Heart left ventricle (tissue), 16 donors: ENCODE data around the gene KRT85. TPM values are rescaled to one million over a fixed set of nuclear protein-coding genes. Genes with fewer than 3 reads are reported as not detected.

Experiments
- ATAC-seq, 4 donors: fragments of 200-7000 bp; cut with Tn5 transposase; one replicate each; pipeline ENCODE4 v1.9.1; 2020 to 2022; ENCODE audit warnings: moderate library complexity in 4 of 4, mild to moderate bottlenecking in 3 of 4, moderate number of reproducible peaks in 1 of 4
- DNase-seq, 5 donors: peaks; one replicate each; pipeline ENCODE4 v3.0.0-alpha.2; 2020
- H3K27ac ChIP-seq, 12 donors: fragments of 200-600 bp; sonication (generic) in 4 of 12; one replicate each; pipeline versions ENCODE4 v1.5.0 to v1.8.0; 2016 to 2022; ENCODE audit warnings: mild to moderate bottlenecking in 2 of 12
- H3K27me3 ChIP-seq, 9 donors: fragments of 200-600 bp; sonication (generic) in 2 of 9; one replicate each; pipeline versions ENCODE4 v1.5.1 to v1.8.0; 2016 to 2022; ENCODE audit warnings: mild to moderate bottlenecking in 3 of 9
- H3K36me3 ChIP-seq, 9 donors: fragments of 200-600 bp; sonication (generic) in 2 of 9; one replicate each; pipeline versions ENCODE4 v1.5.0 to v1.8.0; 2018 to 2022; ENCODE audit warnings: mild to moderate bottlenecking in 2 of 9
- H3K4me1 ChIP-seq, 12 donors: fragments of 200-600 bp; sonication (generic) in 4 of 12; one replicate each; pipeline versions ENCODE4 v1.5.0 to v1.8.0; 2016 to 2022; ENCODE audit warnings: mild to moderate bottlenecking in 3 of 12
- H3K4me3 ChIP-seq, 12 donors: fragments of 200-600 bp; sonication (generic) in 4 of 12; one replicate each; pipeline versions ENCODE4 v1.5.0 to v1.8.0; 2017 to 2022; ENCODE audit warnings: mild to moderate bottlenecking in 9 of 12, moderate library complexity in 4 of 12
- H3K9me3 ChIP-seq, 12 donors: fragments of 200-600 bp; sonication (generic) in 4 of 12; one replicate each; pipeline versions ENCODE4 v1.5.0 to v1.8.0; 2016 to 2022; ENCODE audit warnings: mild to moderate bottlenecking in 1 of 12
- POLR2A ChIP-seq, 2 donors: fragments of 450-650 bp; IDR thresholded peaks; one replicate each; pipeline ENCODE4 v1.6.1; 2017; ENCODE audit warnings: antibody characterized with exemption in 2 of 2, mild to moderate bottlenecking in 2 of 2, moderate library complexity in 2 of 2
- WGBS, 4 donors: extraction: QIAGEN DNeasy Blood & Tissue Kit in 2 of 4; methylation state at CpG; one replicate each; pipeline versions ENCODE4 v1.1.5 to v1.1.7; 2013 to 2018; 5-methylcytosine and 5-hydroxymethylcytosine counted together
- intact Hi-C, 10 donors: fragments of 100-400 bp; cut with DNase I; formaldehyde crosslinking; loops; one replicate each; pipeline versions ENCODE4 v1.11.1 to v1.14.2; 2022
- polyA plus RNA-seq, 2 donors: library from polyadenylated mRNA; stranded (reverse); fragments of 200-250 nt; gene quantifications; one replicate each; pipeline ENCODE4 v1.2.3, GENCODE V29; 2013
- total RNA-seq, 9 donors: library from RNA; depleted of rRNA in 2 of 9; stranded (reverse); fragments of >200 nt in 2 of 9; fragmentation: NEBNext Ultra II Directional in 3 of 9; extraction: Animal tissue kit (Norgen Biotek cat#: 25700) in 3 of 9; gene quantifications; one replicate each; pipeline versions ENCODE4 v1.1.0 to v1.2.4, GENCODE V29; 2016 to 2023
- TF ChIP-seq, protein P1 (sequence below), 12 donors: fragments of 200-600 bp; sonication (generic) in 4 of 12; IDR thresholded peaks; one replicate each; pipeline versions ENCODE4 v1.5.0 to v1.8.0; 2018 to 2022; ENCODE audit warnings: antibody characterized with exemption in 12 of 12, mild to moderate bottlenecking in 5 of 12
- donor health status: ischemic (EF 13 %, LVEDD 7.1; RV severe dilation, severe dysfunction).
- donor health status: healthy with polysubstance abuse.
- donor health status: DM: no; HTN: yes; CAD: no.
- donor health status: DM: no; HTN: no; CAD: no.
- donor health status: ischemic (EF 25% LVEDD 6.9; RV normal size, moderate dysfunction).
- donor health status: ischemic (EF 25% LVEDD 5.7; RV mildly dilated, moderate dysfunction).
- donor health status: healthy.
- donor health status: DM: yes; HTN: yes; CAD: no.
- donor health status: ischemic (EF 35%, LVEDD 5.7; RV mildly dilated, moderate dysfunction).
- donor health status: nonischemic (EF 11% LVEDD 7.7; RV severe dilation, severe dysfunction).
- donor health status: DM: yes; HTN: yes; CAD: no.
- donor health status: PGD.
- donor health status: ischemic (EF 29% LVEDD 5.4; RV normal size, mild dysfunction).
- donor health status: nonischemic (EF 23%, LVEDD 6.1; RV moderate dilation, normal function).

Gene KRT85
- total and polyA plus RNA-seq, 11 donors, result not detected

DNA sequence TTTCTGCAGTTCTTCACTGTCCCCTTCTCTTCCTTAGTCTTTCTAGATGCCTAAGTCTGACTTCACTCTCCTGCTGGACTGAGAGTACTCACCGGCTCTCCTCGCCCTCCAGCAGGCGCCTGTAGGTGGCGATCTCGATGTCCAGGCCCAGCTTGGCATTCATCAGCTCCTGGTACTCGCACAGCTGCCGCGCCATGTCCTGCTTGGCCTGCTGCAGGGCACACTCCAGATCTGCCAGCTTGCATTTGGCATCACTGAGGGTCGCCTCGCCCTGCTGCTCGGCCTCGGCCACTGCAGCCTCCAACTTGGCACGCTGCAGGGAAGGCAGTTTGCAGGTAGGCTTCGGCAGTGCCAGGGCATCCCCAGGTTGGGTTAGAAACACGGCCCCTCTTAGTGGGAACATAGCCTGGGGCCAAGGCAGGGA lies 13.0 kb upstream of the KRT85 start:
- intact Hi-C loops, result loop anchor here in 1 of 10 donors (10.0 kb wide), 1 partner anchor 125 kb away; no protein-coding TSS in a partner anchor

DNA sequence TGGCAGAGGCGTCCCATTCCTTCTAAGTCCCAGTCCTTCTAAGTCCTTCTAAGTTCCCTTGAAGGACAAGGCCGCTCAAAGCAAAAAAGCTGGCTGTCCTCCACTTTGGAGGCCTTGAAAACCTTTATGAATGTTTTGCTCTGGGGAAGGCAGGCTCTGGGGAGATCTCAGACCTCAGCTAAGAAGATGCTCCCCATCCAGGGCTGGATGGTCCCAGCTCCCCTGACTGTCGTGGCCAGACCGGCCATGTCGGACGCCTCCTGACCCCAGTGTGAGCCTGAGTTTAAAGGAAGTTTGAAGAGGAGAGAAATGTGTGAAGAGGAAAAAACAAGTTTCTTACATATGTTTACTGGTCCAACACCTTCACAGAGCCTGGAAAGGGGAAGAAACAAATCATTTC lies 12.3 kb upstream of the KRT85 start:
- 85 to 96% (median 94%) methylated on average over 6 of the region's 6 CpGs for WGBS, 4 donors
- Histone ChIP-seq H3K27ac (no peak overlapping the region), H3K27me3 (peaks cover 0 to 20% (median 0%) of the 10 kb centered on the region in 9 donors), H3K4me1 (no peaks in the 10 kb centered on the region), H3K4me3 (no peak overlapping the region), H3K36me3 (no peaks in the 10 kb centered on the region), H3K9me3 (peaks cover 0 to 2% (median 0%) of the 10 kb centered on the region in 12 donors)
- TF ChIP-seq, protein P1, sequence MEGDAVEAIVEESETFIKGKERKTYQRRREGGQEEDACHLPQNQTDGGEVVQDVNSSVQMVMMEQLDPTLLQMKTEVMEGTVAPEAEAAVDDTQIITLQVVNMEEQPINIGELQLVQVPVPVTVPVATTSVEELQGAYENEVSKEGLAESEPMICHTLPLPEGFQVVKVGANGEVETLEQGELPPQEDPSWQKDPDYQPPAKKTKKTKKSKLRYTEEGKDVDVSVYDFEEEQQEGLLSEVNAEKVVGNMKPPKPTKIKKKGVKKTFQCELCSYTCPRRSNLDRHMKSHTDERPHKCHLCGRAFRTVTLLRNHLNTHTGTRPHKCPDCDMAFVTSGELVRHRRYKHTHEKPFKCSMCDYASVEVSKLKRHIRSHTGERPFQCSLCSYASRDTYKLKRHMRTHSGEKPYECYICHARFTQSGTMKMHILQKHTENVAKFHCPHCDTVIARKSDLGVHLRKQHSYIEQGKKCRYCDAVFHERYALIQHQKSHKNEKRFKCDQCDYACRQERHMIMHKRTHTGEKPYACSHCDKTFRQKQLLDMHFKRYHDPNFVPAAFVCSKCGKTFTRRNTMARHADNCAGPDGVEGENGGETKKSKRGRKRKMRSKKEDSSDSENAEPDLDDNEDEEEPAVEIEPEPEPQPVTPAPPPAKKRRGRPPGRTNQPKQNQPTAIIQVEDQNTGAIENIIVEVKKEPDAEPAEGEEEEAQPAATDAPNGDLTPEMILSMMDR (IDR thresholded peaks at IDR 0.05), result no peak
- TF ChIP-seq POLR2A (IDR thresholded peaks at IDR 0.05), result no peak
- ATAC-seq, result no peak
- intact Hi-C loops, result loop anchor here in 8 of 10 donors (5.0 to 10.0 kb wide), 6 partner anchors 128 to 595 kb away; partner anchors contain the start of gene KRT74 (in 2 of the 8)
- no peak for DNase-seq

More for the DNA sequence above, 13.0 kb upstream of the KRT85 start:
- TF ChIP-seq POLR2A (IDR thresholded peaks at IDR 0.05), result no peak
- TF ChIP-seq, protein P1 (IDR thresholded peaks at IDR 0.05), result peak; percentile 7 to 57 (median 32)
- Histone ChIP-seq H3K4me1 (no peaks in the 10 kb centered on the region), H3K4me3 (no peak overlapping the region), H3K27me3 (peaks cover 0 to 20% (median 0%) of the 10 kb centered on the region in 9 donors), H3K27ac (no peak overlapping the region), H3K36me3 (no peaks in the 10 kb centered on the region), H3K9me3 (no peaks in the 10 kb centered on the region)
- peak in 3 of 4 donors; percentile 23 to 51 (median 26) for ATAC-seq
- peak in 1 of 5 donors; percentile 44 for DNase-seq
- 46 to 59% (median 51%) methylated on average over 15 of the region's 15 CpGs for WGBS, 4 donors

DNA sequence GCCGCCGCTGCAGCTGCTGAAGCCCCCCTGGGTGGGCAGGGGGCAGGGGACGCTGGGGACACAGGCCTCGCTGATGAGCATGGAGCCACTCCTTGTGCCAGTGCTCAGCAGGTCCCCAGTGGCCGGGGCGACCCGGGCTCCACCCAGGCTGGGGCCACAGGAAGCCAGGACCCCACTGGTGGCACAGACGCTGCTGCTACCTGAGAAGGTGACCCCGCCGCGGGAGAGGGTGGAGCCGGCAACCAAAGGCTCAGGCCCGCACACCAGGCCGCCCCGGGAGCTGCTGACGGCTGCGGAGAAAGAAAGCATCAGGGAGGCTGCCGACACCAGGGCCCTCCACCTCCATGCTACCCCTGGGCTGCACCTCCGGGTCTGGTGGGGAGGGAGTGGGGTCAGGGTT lies 10.8 kb upstream of the KRT85 start:
- H3K36me3 ChIP-seq, result no peaks in the 10 kb centered on the region
- H3K4me1 ChIP-seq, result no peaks in the 10 kb centered on the region
- peaks cover 0 to 20% (median 0%) of the 10 kb centered on the region in 9 donors for H3K27me3 ChIP-seq
- TF ChIP-seq, protein P1 (IDR thresholded peaks at IDR 0.05), result no peak
- TF ChIP-seq POLR2A (IDR thresholded peaks at IDR 0.05), result no peak
- intact Hi-C loops, result loop anchor here in 8 of 10 donors (5.0 to 10.0 kb wide), 6 partner anchors 129 to 597 kb away; partner anchors contain the start of gene KRT74 (in 2 of the 8)
- ATAC-seq (no peak), DNase-seq (no peak)
- peaks cover 0 to 8% (median 0%) of the 10 kb centered on the region in 12 donors for H3K9me3 ChIP-seq
- no peak overlapping the region for H3K27ac ChIP-seq
- no peak overlapping the region for H3K4me3 ChIP-seq
- 44 to 65% (median 64%) methylated on average over 2 to 19 of the region's 19 CpGs for WGBS, 4 donors

DNA sequence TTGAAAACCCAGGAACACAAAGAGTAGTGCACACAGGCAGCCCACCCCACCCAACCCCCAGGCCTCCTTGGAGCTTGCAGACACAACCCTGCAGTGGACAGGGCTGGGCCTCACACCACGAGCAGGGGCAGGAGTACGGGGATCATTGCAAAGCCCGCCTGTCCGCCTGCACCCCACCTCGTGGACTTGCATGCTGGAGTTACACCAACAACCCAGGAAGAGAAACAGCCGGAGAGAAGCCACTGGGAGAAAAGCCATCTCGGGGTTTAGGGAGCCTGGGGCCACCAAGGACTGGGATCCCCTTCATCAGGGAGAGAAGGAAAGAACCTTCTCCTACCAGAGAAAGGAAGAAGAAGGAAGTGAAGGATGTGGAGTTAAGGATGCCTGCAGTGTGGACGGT lies 10.0 kb upstream of the KRT85 start:
- peaks cover 0 to 20% (median 0%) of the 10 kb centered on the region in 9 donors for H3K27me3 ChIP-seq
- no peak for TF ChIP-seq POLR2A (IDR thresholded peaks at IDR 0.05)
- TF ChIP-seq, protein P1 (IDR thresholded peaks at IDR 0.05), result no peak
- H3K9me3 ChIP-seq, result peaks cover 0 to 8% (median 0%) of the 10 kb centered on the region in 12 donors
- H3K4me1 ChIP-seq, result no peaks in the 10 kb centered on the region
- DNase-seq, result no peak
- H3K4me3 ChIP-seq, result no peak overlapping the region
- intact Hi-C loops, result loop anchor here in 8 of 10 donors (5.0 to 10.0 kb wide), 6 partner anchors 130 to 598 kb away; partner anchors contain the start of gene KRT74 (in 2 of the 8)
- no peak for ATAC-seq
- 86 to 93% (median 88%) methylated on average over 8 of the region's 8 CpGs for WGBS, 4 donors
- H3K36me3 ChIP-seq, result no peaks in the 10 kb centered on the region
- H3K27ac ChIP-seq, result no peak overlapping the region
